ENCODE data around the gene ANO6.

DNA sequence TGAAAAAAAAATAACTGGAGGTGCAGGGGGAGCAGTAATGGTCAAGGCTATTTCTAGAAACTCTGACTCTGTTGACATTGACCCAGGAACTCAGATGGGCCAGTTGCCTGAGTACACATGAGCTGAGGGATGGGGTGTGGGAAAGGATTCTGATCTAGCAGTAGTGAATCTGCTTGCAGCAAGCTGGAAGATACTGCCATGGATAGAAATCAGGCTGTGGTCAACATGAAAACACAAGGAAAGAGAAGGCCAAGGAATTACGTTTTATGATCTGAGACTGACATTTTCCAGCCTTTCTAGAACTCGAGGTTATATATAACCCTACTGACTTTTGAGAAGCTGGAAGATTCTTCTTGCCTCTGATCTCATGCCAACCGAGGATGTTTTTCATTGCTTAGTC is 90.0 kb downstream of the ANO6 start:
- TF ChIP-seq, protein P1, sequence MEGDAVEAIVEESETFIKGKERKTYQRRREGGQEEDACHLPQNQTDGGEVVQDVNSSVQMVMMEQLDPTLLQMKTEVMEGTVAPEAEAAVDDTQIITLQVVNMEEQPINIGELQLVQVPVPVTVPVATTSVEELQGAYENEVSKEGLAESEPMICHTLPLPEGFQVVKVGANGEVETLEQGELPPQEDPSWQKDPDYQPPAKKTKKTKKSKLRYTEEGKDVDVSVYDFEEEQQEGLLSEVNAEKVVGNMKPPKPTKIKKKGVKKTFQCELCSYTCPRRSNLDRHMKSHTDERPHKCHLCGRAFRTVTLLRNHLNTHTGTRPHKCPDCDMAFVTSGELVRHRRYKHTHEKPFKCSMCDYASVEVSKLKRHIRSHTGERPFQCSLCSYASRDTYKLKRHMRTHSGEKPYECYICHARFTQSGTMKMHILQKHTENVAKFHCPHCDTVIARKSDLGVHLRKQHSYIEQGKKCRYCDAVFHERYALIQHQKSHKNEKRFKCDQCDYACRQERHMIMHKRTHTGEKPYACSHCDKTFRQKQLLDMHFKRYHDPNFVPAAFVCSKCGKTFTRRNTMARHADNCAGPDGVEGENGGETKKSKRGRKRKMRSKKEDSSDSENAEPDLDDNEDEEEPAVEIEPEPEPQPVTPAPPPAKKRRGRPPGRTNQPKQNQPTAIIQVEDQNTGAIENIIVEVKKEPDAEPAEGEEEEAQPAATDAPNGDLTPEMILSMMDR (conservative IDR thresholded peaks at IDR 0.05; ENCODE audit: low read depth, low read length): no peak
- TF ChIP-seq EZH2 (IDR thresholded peaks at IDR 0.05; ENCODE audit: low read length, unreplicated experiment): no peak
- no peak for TF ChIP-seq EZH2phosphoT487 (IDR thresholded peaks at IDR 0.05; ENCODE audit: borderline replicate concordance, low read length)

Data from PC-3 (cell line).